Trophoblast cell (in vitro differentiated cells and primary cell): ENCODE results near the gene ULBP2.
"Not testable (repeated sequence)": the region's sequence is repeated elsewhere in the genome, so short reads cannot be mapped to it uniquely, and the experiment has no call there.

Source experiments
- DNase-seq, 2 donors: peaks; one replicate each; pipeline ENCODE4 v3.0.0-alpha.2; 2016
- H2AFZ ChIP-seq: 2 replicates; pipeline ENCODE4 v1.6.1; 2013; ENCODE audit warnings: low read length, moderate library complexity, mild to moderate bottlenecking; ENCODE audit not compliant: insufficient read depth, poor library complexity
- H2AK5ac ChIP-seq: 2 replicates; pipeline ENCODE4 v1.6.1; 2013; ENCODE audit warnings: mild to moderate bottlenecking, low read length
- H2BK120ac ChIP-seq: 2 replicates; pipeline ENCODE4 v1.6.1; 2013; ENCODE audit warnings: low read length, mild to moderate bottlenecking, moderate library complexity; ENCODE audit not compliant: insufficient read depth, poor library complexity
- H2BK12ac ChIP-seq: 2 replicates; pipeline ENCODE4 v1.6.1; 2013; ENCODE audit warnings: mild to moderate bottlenecking, low read length, moderate library complexity
- H2BK5ac ChIP-seq: 2 replicates; pipeline ENCODE4 v1.6.1; 2013; ENCODE audit warnings: low read length, low read depth, moderate library complexity, mild to moderate bottlenecking; ENCODE audit not compliant: poor library complexity
- H3K14ac ChIP-seq: 2 replicates; pipeline ENCODE4 v1.6.1; 2013; ENCODE audit warnings: mild to moderate bottlenecking, low read length
- H3K18ac ChIP-seq: 2 replicates; pipeline ENCODE4 v1.6.1; 2013; ENCODE audit warnings: mild to moderate bottlenecking, low read length
- H3K23ac ChIP-seq: 2 replicates; pipeline ENCODE4 v1.6.1; 2013; ENCODE audit warnings: low read length
- H3K27ac ChIP-seq: 2 replicates; pipeline ENCODE4 v1.5.1; 2013; ENCODE audit warnings: low read depth, mild to moderate bottlenecking, inconsistent platforms, low read length, moderate library complexity
- H3K27me3 ChIP-seq: 2 replicates; pipeline ENCODE4 v1.6.1; 2013; ENCODE audit warnings: inconsistent platforms, mild to moderate bottlenecking, low read length, moderate library complexity; ENCODE audit not compliant: insufficient read depth
- H3K36me3 ChIP-seq, 2 experiments: 1 replicate in 1 of 2; 2 replicates in 1 of 2; pipeline ENCODE4 v1.6.1; 2013; ENCODE audit warnings: low read length in 2 of 2, mild to moderate bottlenecking in 2 of 2, moderate library complexity in 1 of 2; ENCODE audit not compliant: insufficient read depth in 2 of 2, control insufficient read depth in 1 of 2
- H3K4ac ChIP-seq: 2 replicates; pipeline ENCODE4 v1.6.1; 2013; ENCODE audit warnings: low read depth, mild to moderate bottlenecking, low read length, moderate library complexity
- H3K4me1 ChIP-seq, 2 experiments: 1 replicate in 1 of 2; 2 replicates in 1 of 2; pipeline ENCODE4 v1.6.1; 2013; ENCODE audit warnings: low read length in 2 of 2, mild to moderate bottlenecking in 2 of 2, moderate library complexity in 1 of 2; ENCODE audit not compliant: insufficient read depth in 2 of 2, control insufficient read depth in 1 of 2
- H3K4me2 ChIP-seq: 2 replicates; pipeline ENCODE4 v1.6.1; 2013; ENCODE audit warnings: inconsistent platforms, mild to moderate bottlenecking, low read length, moderate library complexity
- H3K4me3 ChIP-seq: 2 replicates; pipeline ENCODE4 v1.5.1; 2013; ENCODE audit warnings: mild to moderate bottlenecking, low read depth, low read length, inconsistent platforms
- H3K79me1 ChIP-seq: one replicate; pipeline ENCODE4 v1.6.1; 2013; ENCODE audit warnings: low read length
- H3K79me2 ChIP-seq: 2 replicates; pipeline ENCODE4 v1.6.1; 2013; ENCODE audit warnings: low read length, mild to moderate bottlenecking; ENCODE audit not compliant: control insufficient read depth, insufficient read depth, poor library complexity
- H3K9ac ChIP-seq: 2 replicates; pipeline ENCODE4 v1.6.1; 2013; ENCODE audit warnings: mild to moderate bottlenecking, low read length
- H3K9me3 ChIP-seq: 2 replicates; pipeline ENCODE4 v1.6.1; 2013; ENCODE audit warnings: low read depth, mild to moderate bottlenecking, control low read depth, inconsistent platforms, low read length; ENCODE audit not compliant: insufficient read depth
- H4K12ac ChIP-seq: 2 replicates; pipeline ENCODE4 v1.6.1; 2013; ENCODE audit warnings: low read depth, mild to moderate bottlenecking, low read length, moderate library complexity
- H4K8ac ChIP-seq: 2 replicates; pipeline ENCODE4 v1.6.1; 2013; ENCODE audit warnings: low read depth, mild to moderate bottlenecking, low read length, moderate library complexity
- H4K91ac ChIP-seq: one replicate; pipeline ENCODE4 v1.6.1; 2013; ENCODE audit warnings: low read depth, mild to moderate bottlenecking, low read length, moderate library complexity
- WGBS: extraction: QIAGEN DNeasy Blood & Tissue Kit; methylation state at CpG from one replicate; pipeline ENCODE4 v1.1.7; 2013; ENCODE audit warnings: missing lambda C conversion rate; ENCODE audit not compliant: insufficient read length, insufficient coverage; ENCODE audit errors: extremely low coverage; 5-methylcytosine and 5-hydroxymethylcytosine counted together

The ULBP2 gene

DNA sequence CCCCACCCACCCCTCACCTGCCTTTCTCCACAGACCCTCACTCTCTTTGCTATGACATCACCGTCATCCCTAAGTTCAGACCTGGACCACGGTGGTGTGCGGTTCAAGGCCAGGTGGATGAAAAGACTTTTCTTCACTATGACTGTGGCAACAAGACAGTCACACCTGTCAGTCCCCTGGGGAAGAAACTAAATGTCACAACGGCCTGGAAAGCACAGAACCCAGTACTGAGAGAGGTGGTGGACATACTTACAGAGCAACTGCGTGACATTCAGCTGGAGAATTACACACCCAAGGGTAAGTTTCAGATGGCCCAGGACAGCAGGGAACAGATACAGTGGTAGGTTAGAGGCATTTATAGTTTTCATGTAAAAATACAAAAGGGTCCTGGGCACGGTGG is 3.5 kb downstream of the ULBP2 start:
- not testable (repeated sequence) for H4K91ac ChIP-seq, H3K4ac ChIP-seq, H3K27ac ChIP-seq, H3K9ac ChIP-seq, H2BK5ac ChIP-seq, H2AFZ ChIP-seq, H3K4me3 ChIP-seq, H3K18ac ChIP-seq, H2BK120ac ChIP-seq, H3K9me3 ChIP-seq, DNase-seq, H3K14ac ChIP-seq, H2BK12ac ChIP-seq, H3K36me3 ChIP-seq, H3K23ac ChIP-seq, H2AK5ac ChIP-seq, H4K12ac ChIP-seq, H4K8ac ChIP-seq, H3K79me1 ChIP-seq, H3K4me1 ChIP-seq, H3K4me2 ChIP-seq, H3K79me2 ChIP-seq
- peaks cover 16% of the 10 kb centered on the region for H3K27me3 ChIP-seq
- no CpG with 5 or more reads among the region's 6 CpGs for WGBS

DNA sequence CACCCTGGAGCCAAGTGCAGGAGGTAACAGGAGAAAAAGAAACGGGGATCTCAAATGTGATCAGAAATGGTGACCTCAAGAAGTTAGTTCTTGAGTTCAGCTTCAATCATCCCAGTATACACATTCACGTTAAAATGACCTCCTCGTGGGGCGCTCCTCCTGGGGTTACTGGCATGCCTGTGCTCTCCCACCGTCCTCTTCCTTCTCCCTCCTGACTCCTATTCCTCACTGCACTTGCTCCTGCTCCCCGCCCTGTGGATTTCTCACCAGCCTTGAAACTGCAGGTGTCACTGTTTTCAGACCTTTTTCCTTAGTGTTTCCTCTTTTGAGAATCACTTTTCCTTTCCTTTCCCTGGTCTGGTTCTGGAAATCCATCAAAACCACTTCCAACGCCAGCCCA is 4.8 kb downstream of the ULBP2 start:
- not testable (repeated sequence) for H2AFZ ChIP-seq, H3K27ac ChIP-seq, H2BK12ac ChIP-seq, DNase-seq, H4K8ac ChIP-seq, H3K79me2 ChIP-seq, H2BK120ac ChIP-seq, H3K4me3 ChIP-seq, H4K91ac ChIP-seq, H3K36me3 ChIP-seq, H3K79me1 ChIP-seq, H3K14ac ChIP-seq, H3K18ac ChIP-seq, H2BK5ac ChIP-seq, H3K9me3 ChIP-seq, H2AK5ac ChIP-seq, H3K4me2 ChIP-seq, H3K4ac ChIP-seq, H3K23ac ChIP-seq, H3K4me1 ChIP-seq, H4K12ac ChIP-seq, H3K9ac ChIP-seq
- H3K27me3 ChIP-seq, result peaks cover 15% of the 10 kb centered on the region
- WGBS, result no CpG with 5 or more reads among the region's 7 CpGs

DNA sequence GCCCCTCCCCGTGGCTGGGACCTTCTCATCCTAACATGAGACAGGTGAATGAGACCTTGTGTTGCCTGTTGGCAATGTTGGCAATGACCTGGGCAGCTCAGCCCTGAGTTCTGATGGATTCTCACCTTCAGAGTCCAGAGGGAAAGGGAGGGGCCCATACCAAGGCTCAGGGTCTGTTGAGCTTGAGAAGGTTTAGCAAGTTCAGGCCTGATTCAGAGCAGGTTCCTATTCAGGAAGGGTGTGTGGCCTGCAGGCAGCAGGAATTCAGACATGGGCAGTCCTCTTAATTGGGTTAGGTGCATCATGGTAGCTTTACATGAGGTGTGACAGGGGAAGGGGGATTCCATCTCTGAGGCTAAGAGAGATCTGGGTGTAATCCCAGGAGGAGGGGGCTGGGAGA is 5.7 kb downstream of the ULBP2 start:
- not testable (repeated sequence) for H4K8ac ChIP-seq, H3K4me3 ChIP-seq, DNase-seq, H3K18ac ChIP-seq, H4K91ac ChIP-seq, H2AK5ac ChIP-seq, H3K9ac ChIP-seq, H3K36me3 ChIP-seq, H3K27ac ChIP-seq, H3K79me1 ChIP-seq, H3K27me3 ChIP-seq, H2AFZ ChIP-seq, H3K4me1 ChIP-seq, H3K79me2 ChIP-seq, H2BK120ac ChIP-seq, H3K23ac ChIP-seq, H3K9me3 ChIP-seq, H3K4ac ChIP-seq, H3K14ac ChIP-seq, H2BK12ac ChIP-seq, H3K4me2 ChIP-seq, H2BK5ac ChIP-seq, H4K12ac ChIP-seq
- no CpG with 5 or more reads among the region's 1 CpG for WGBS

DNA sequence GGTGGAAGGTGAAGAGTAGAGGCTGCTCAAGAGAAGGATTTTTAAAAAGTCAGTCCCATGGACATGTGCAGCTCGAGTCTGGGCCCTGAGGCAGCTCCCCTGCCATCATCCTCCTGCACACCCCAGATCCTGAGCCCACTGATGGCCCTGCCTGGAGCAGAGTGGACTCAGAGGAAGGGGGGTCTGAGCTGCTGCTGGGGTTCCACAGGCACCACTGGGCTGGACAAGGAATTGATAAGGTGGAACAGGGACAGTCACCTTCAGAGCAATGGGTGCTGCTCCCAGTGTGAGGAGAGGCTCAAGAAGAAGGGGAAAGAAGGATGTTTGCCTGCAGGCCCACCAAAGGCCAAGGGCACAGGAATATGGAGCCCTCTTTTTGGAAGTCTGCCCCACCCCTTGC is 6.2 kb downstream of the ULBP2 start:
- H3K18ac ChIP-seq, result no peak overlapping the region
- H4K12ac ChIP-seq, result no peak overlapping the region
- no peak overlapping the region for H2AFZ ChIP-seq
- H2AK5ac ChIP-seq, result no peak overlapping the region
- no peaks in the 10 kb centered on the region for H3K36me3 ChIP-seq
- WGBS, result no CpG with 5 or more reads among the region's 1 CpG
- no peak overlapping the region for H4K91ac ChIP-seq
- DNase-seq, result no peak
- peaks cover 4% of the 10 kb centered on the region for H3K27me3 ChIP-seq
- H2BK12ac ChIP-seq, result no peak overlapping the region
- no peak overlapping the region for H3K4me3 ChIP-seq
- H3K23ac ChIP-seq, result no peak overlapping the region
- no peak overlapping the region for H3K9ac ChIP-seq
- H2BK5ac ChIP-seq, result no peak overlapping the region
- H3K79me2 ChIP-seq, result no peaks in the 10 kb centered on the region
- H3K4me2 ChIP-seq, result no peak overlapping the region
- no peak overlapping the region for H3K4ac ChIP-seq
- peaks cover 8% of the 10 kb centered on the region for H3K9me3 ChIP-seq
- H3K27ac ChIP-seq, result no peak overlapping the region
- no peaks in the 10 kb centered on the region for H3K79me1 ChIP-seq
- H2BK120ac ChIP-seq, result no peak overlapping the region
- no peak overlapping the region for H4K8ac ChIP-seq
- no peaks in the 10 kb centered on the region for H3K4me1 ChIP-seq
- H3K14ac ChIP-seq, result no peak overlapping the region
